SK-N-SH (cell line): Measurements from ENCODE around the gene OTOG. TPM values are rescaled to one million over a fixed set of nuclear protein-coding genes. Genes with fewer than 3 reads are reported as not detected.

Experiments
- CTCF ChIA-PET: fragments of 300-600, 350-600 bp; formaldehyde crosslinking; extraction: SDS; loops from one replicate; lab custom pipeline; 2021; lab: Yijun Ruan, JAX
- POLR2A ChIA-PET: fragments of 350-600 bp; sonication (Branson Sonifier 250); formaldehyde crosslinking; extraction: SDS; loops from one replicate; lab custom pipeline; 2020; ENCODE audit warnings: antibody characterized with exemption, inconsistent platforms; lab: Yijun Ruan, JAX
- DNase-seq: peaks from one replicate; pipeline ENCODE4 v3.0.0; 2012
- H2AFZ ChIP-seq: fragments of 200-600 bp; sonication (generic); 2 replicates; pipeline ENCODE4 v1.8.1; 2016; ENCODE audit warnings: antibody characterized with exemption, mild to moderate bottlenecking, low read depth
- H3F3A ChIP-seq: fragments of 200-600 bp; sonication (generic); replicated peaks from 2 replicates; pipeline ENCODE3; 2016; ENCODE audit warnings: antibody characterized with exemption, mild to moderate bottlenecking; ENCODE audit not compliant: insufficient read depth
- H3K27ac ChIP-seq, 2 experiments: fragments of 200-500 bp in 1 of 2; fragments of 200-600 bp in 1 of 2; sonication (Bioruptor generic) in 1 of 2; sonication (generic), shearing (Covaris generic) in 1 of 2; 2 replicates each; pipeline versions ENCODE4 v1.5.1 to v1.6.1; 2014 to 2016; ENCODE audit warnings: low read depth in 2 of 2, inconsistent platforms in 1 of 2, low read length in 1 of 2, mild to moderate bottlenecking in 1 of 2, mixed read lengths in 1 of 2
- H3K27me3 ChIP-seq: fragments of 200-600 bp; sonication (generic), shearing (Covaris generic); 2 replicates; pipeline ENCODE4 v1.6.1; 2016; ENCODE audit warnings: mixed run types; ENCODE audit not compliant: insufficient read depth
- H3K36me3 ChIP-seq, 2 experiments: fragments of 200-500 bp in 1 of 2; fragments of 200-600 bp in 1 of 2; sonication (Bioruptor generic) in 1 of 2; sonication (generic) in 1 of 2; replicated peaks in 1 of 2; 2 replicates each; pipeline versions ENCODE3 to v1.5.1; 2014 to 2016; ENCODE audit warnings: low read length in 1 of 2, mild to moderate bottlenecking in 1 of 2; ENCODE audit not compliant: insufficient read depth in 2 of 2, control insufficient read depth in 1 of 2
- H3K4me1 ChIP-seq, 2 experiments: fragments of 200-500 bp in 1 of 2; fragments of 200-600 bp in 1 of 2; sonication (Bioruptor generic) in 1 of 2; sonication (generic), shearing (Covaris generic) in 1 of 2; 2 replicates each; pipeline versions ENCODE4 v1.5.1 to v1.6.1; 2014 to 2016; ENCODE audit warnings: low read depth in 1 of 2, low read length in 1 of 2, mixed run types in 1 of 2; ENCODE audit not compliant: insufficient read depth in 2 of 2, control insufficient read depth in 1 of 2
- H3K4me2 ChIP-seq: fragments of 200-600 bp; sonication (generic), shearing (Covaris generic); 2 replicates; pipeline ENCODE4 v1.6.1; 2017; ENCODE audit warnings: mixed run types
- H3K4me3 ChIP-seq, 2 experiments: fragments of 200-500 bp in 1 of 2; fragments of 200-600 bp in 1 of 2; sonication (Bioruptor generic) in 1 of 2; sonication (generic), shearing (Covaris generic) in 1 of 2; 2 replicates each; pipeline versions ENCODE4 v1.5.1 to v1.8.1; 2014 to 2016; ENCODE audit warnings: low read depth in 2 of 2, inconsistent platforms in 1 of 2, low read length in 1 of 2, mild to moderate bottlenecking in 1 of 2, mixed read lengths in 1 of 2, moderate library complexity in 1 of 2
- H3K79me2 ChIP-seq: fragments of 200-600 bp; sonication (generic); 2 replicates; pipeline ENCODE4 v1.8.1; 2017; ENCODE audit warnings: mild to moderate bottlenecking; ENCODE audit not compliant: insufficient read depth
- H3K9ac ChIP-seq: fragments of 200-600 bp; sonication (generic); 2 replicates; pipeline ENCODE4 v1.6.1; 2017; ENCODE audit warnings: mixed run types
- H3K9me2 ChIP-seq: fragments of 200-600 bp; sonication (generic); 2 replicates; pipeline ENCODE4 v1.6.1; 2017; ENCODE audit warnings: mixed run types
- H3K9me3 ChIP-seq: fragments of 200-600 bp; sonication (generic); 2 replicates; pipeline ENCODE4 v1.6.1; 2017; ENCODE audit warnings: mixed run types, mild to moderate bottlenecking, moderate library complexity
- H4K20me1 ChIP-seq: fragments of 200-600 bp; sonication (generic); 2 replicates; pipeline ENCODE4 v1.6.1; 2017; ENCODE audit warnings: mild to moderate bottlenecking, mixed run types; ENCODE audit not compliant: insufficient read depth
- CHD2 ChIP-seq: fragments of 150-350 bp; IDR thresholded peaks from 2 replicates; pipeline ENCODE4 v1.6.1; 2018; ENCODE audit warnings: low read length; ENCODE audit not compliant: partially characterized antibody
- EP300 ChIP-seq, 2 experiments: IDR thresholded peaks; 2 replicates each; pipeline versions ENCODE4 v1.4.0 to v1.6.1; 2012; ENCODE audit warnings: borderline replicate concordance in 1 of 2, low read depth in 1 of 2, low read length in 1 of 2
- EZH2phosphoT487 ChIP-seq: fragments of 200-600 bp; sonication (generic); IDR thresholded peaks from 2 replicates; pipeline ENCODE4 v1.6.1; 2017; ENCODE audit warnings: low read depth, mixed run types, mild to moderate bottlenecking, antibody characterized with exemption, moderate library complexity, borderline replicate concordance
- FOSL2 ChIP-seq: IDR thresholded peaks from 2 replicates; pipeline ENCODE4 v1.4.0; 2012; ENCODE audit warnings: low read depth, mild to moderate bottlenecking, moderate library complexity, borderline replicate concordance
- FOXJ3 ChIP-seq: sonication (generic); formaldehyde crosslinking; IDR thresholded peaks from 2 replicates; pipeline ENCODE4 v1.5.1; 2020; ENCODE audit warnings: mild to moderate bottlenecking, missing genetic modification reagents
- GABPA ChIP-seq: IDR thresholded peaks from 2 replicates; pipeline ENCODE4 v1.4.0; 2012; ENCODE audit warnings: low read depth, mild to moderate bottlenecking
- JUND ChIP-seq: IDR thresholded peaks from 2 replicates; pipeline ENCODE4 v1.4.0; 2012
- MEF2A ChIP-seq: IDR thresholded peaks from 2 replicates; pipeline ENCODE4 v1.4.0; 2012; ENCODE audit warnings: low read depth, borderline replicate concordance
- MXI1 ChIP-seq: IDR thresholded peaks from 2 replicates; pipeline ENCODE4 v1.6.1; 2012; ENCODE audit warnings: mild to moderate bottlenecking, low read depth, low read length, improper control_type of control experiment
- NFIC ChIP-seq: IDR thresholded peaks from 2 replicates; pipeline ENCODE4 v1.4.0; 2012; ENCODE audit warnings: borderline replicate concordance
- NRF1 ChIP-seq: IDR thresholded peaks from 2 replicates; pipeline ENCODE4 v1.6.1; 2012; ENCODE audit warnings: low read depth, mild to moderate bottlenecking, low read length
- POLR2AphosphoS5 ChIP-seq: IDR thresholded peaks from 2 replicates; pipeline ENCODE4 v1.6.1; 2012; ENCODE audit warnings: low read depth, low read length
- RAD21 ChIP-seq: IDR thresholded peaks from 2 replicates; pipeline ENCODE4 v1.6.1; 2012; ENCODE audit warnings: mild to moderate bottlenecking, low read length
- RFX5 ChIP-seq: IDR thresholded peaks from 2 replicates; pipeline ENCODE4 v1.6.1; 2012; ENCODE audit warnings: mild to moderate bottlenecking, improper control_type of control experiment, low read length
- RXRA ChIP-seq: IDR thresholded peaks from 2 replicates; pipeline ENCODE4 v1.4.0; 2012; ENCODE audit warnings: low read depth, mild to moderate bottlenecking, borderline replicate concordance
- TAF1 ChIP-seq: IDR thresholded peaks from 2 replicates; pipeline ENCODE4 v1.6.1; 2012; ENCODE audit warnings: low read depth, mild to moderate bottlenecking, low read length, moderate library complexity, borderline replicate concordance
- TCF12 ChIP-seq: IDR thresholded peaks from 2 replicates; pipeline ENCODE4 v1.4.0; 2012
- WGBS: methylation state at CpG from one replicate; pipeline ENCODE4 v1.1.6; 2017; ENCODE audit warnings: low lambda C conversion rate; 5-methylcytosine and 5-hydroxymethylcytosine counted together
- polyA plus RNA-seq, 3 experiments: library from polyadenylated mRNA; depleted of rRNA; stranded (reverse); fragments of >200 nt; gene quantifications; 2 replicates each; pipeline ENCODE4 v1.2.3, GENCODE V29; 2012
- TF ChIP-seq, protein P1 (sequence below): fragments of 150-350 bp; IDR thresholded peaks from 2 replicates; pipeline ENCODE4 v1.6.1; 2017; ENCODE audit warnings: antibody characterized with exemption, low read length, low read depth, borderline replicate concordance
- TF ChIP-seq, protein P2 (sequence below): IDR thresholded peaks from 2 replicates; pipeline ENCODE4; 2012
- TF ChIP-seq, protein P3 (sequence below): IDR thresholded peaks from 2 replicates; pipeline ENCODE4 v1.6.1; 2012; ENCODE audit warnings: mild to moderate bottlenecking, low read depth, low read length, moderate library complexity

The OTOG gene
- polyA plus RNA-seq, 1 of the 3 experiments (the other 2 are of a cell fraction) = not detected

DNA sequence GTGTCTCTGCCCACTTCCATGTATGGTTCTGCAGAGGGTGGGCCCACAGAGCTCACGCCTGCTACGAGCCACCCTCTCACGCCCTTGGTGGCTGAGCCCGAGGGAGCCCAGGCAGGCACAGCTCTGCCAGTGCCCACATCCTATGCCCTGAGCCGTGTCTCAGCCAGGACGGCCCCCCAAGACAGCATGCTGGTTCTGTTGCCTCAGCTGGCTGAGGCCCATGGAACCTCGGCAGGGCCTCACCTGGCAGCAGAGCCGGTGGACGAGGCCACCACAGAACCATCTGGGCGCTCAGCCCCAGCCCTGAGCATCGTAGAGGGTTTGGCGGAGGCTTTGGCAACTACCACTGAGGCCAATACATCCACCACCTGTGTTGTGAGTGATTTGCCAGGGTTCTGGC, 64.0 kb downstream of the OTOG start:
- WGBS = 44% methylated on average over 7 of the region's 12 CpGs

More for the DNA sequence above, 64.0 kb downstream of the OTOG start:
- H3K36me3 ChIP-seq = no peaks in the 10 kb centered on the region
- no peaks in the 10 kb centered on the region for H3F3A ChIP-seq
- H3K9me2 ChIP-seq = no peaks in the 10 kb centered on the region
- TF ChIP-seq TAF1 = no peak
- no peak for TF ChIP-seq GABPA
- no peak for TF ChIP-seq FOXJ3 (CRISPR knock-in tag)
- no peak for TF ChIP-seq TCF12
- no peak for TF ChIP-seq JUND
- no peak for TF ChIP-seq RAD21
- TF ChIP-seq, protein P1, sequence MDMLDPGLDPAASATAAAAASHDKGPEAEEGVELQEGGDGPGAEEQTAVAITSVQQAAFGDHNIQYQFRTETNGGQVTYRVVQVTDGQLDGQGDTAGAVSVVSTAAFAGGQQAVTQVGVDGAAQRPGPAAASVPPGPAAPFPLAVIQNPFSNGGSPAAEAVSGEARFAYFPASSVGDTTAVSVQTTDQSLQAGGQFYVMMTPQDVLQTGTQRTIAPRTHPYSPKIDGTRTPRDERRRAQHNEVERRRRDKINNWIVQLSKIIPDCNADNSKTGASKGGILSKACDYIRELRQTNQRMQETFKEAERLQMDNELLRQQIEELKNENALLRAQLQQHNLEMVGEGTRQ = no peak
- no peak for TF ChIP-seq EZH2phosphoT487
- TF ChIP-seq NRF1 = no peak
- TF ChIP-seq EP300 (IDR thresholded peaks at IDR 0.05; ENCODE audit: borderline replicate concordance in 1 of 2, low read depth in 1 of 2, low read length in 1 of 2) = no peak
- TF ChIP-seq MXI1 = no peak
- TF ChIP-seq, protein P2, sequence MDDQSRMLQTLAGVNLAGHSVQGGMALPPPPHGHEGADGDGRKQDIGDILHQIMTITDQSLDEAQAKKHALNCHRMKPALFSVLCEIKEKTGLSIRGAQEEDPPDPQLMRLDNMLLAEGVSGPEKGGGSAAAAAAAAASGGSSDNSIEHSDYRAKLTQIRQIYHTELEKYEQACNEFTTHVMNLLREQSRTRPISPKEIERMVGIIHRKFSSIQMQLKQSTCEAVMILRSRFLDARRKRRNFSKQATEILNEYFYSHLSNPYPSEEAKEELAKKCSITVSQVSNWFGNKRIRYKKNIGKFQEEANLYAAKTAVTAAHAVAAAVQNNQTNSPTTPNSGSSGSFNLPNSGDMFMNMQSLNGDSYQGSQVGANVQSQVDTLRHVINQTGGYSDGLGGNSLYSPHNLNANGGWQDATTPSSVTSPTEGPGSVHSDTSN = no peak
- TF ChIP-seq, protein P3, sequence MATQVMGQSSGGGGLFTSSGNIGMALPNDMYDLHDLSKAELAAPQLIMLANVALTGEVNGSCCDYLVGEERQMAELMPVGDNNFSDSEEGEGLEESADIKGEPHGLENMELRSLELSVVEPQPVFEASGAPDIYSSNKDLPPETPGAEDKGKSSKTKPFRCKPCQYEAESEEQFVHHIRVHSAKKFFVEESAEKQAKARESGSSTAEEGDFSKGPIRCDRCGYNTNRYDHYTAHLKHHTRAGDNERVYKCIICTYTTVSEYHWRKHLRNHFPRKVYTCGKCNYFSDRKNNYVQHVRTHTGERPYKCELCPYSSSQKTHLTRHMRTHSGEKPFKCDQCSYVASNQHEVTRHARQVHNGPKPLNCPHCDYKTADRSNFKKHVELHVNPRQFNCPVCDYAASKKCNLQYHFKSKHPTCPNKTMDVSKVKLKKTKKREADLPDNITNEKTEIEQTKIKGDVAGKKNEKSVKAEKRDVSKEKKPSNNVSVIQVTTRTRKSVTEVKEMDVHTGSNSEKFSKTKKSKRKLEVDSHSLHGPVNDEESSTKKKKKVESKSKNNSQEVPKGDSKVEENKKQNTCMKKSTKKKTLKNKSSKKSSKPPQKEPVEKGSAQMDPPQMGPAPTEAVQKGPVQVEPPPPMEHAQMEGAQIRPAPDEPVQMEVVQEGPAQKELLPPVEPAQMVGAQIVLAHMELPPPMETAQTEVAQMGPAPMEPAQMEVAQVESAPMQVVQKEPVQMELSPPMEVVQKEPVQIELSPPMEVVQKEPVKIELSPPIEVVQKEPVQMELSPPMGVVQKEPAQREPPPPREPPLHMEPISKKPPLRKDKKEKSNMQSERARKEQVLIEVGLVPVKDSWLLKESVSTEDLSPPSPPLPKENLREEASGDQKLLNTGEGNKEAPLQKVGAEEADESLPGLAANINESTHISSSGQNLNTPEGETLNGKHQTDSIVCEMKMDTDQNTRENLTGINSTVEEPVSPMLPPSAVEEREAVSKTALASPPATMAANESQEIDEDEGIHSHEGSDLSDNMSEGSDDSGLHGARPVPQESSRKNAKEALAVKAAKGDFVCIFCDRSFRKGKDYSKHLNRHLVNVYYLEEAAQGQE = no peak
- TF ChIP-seq NFIC = no peak
- no peak for TF ChIP-seq MEF2A
- no peak for TF ChIP-seq RFX5
- no peak for TF ChIP-seq RXRA
- no peak for TF ChIP-seq POLR2AphosphoS5
- TF ChIP-seq FOSL2 = no peak
- no peak for TF ChIP-seq CHD2
- TF ChIP-seq, all 33 proteins: peak for 0
- Histone ChIP-seq H3K4me2 (no peak overlapping the region), H3K27ac (no peak overlapping the region), H2AFZ (no peak overlapping the region), H4K20me1 (no peaks in the 10 kb centered on the region), H3K79me2 (no peaks in the 10 kb centered on the region), H3K4me1 (peaks cover 0 to 4% of the 10 kb centered on the region in 2 experiments; a peak in 1 of 4 replicates), H3K4me3 (no peak overlapping the region), H3K27me3 (no peaks in the 10 kb centered on the region), H3K9ac (no peak overlapping the region), H3K9me3 (no peaks in the 10 kb centered on the region)
- no peak for DNase-seq
- ChIA-PET POLR2A (no interaction called here), CTCF (interaction anchor here (2.1 to 3.5 kb wide), 2 partner anchors 12 to 120 kb away, joined by 9 to 15 read pairs; no protein-coding TSS in a partner anchor)
